Sigmoid colon (tissue), 4 donors: ENCODE results near the gene TTBK2.

ENCODE experiments used
- POLR2A ChIP-seq, 2 donors: fragments of 450-650 bp; IDR thresholded peaks; one replicate each; pipeline ENCODE4 v1.6.1; 2016; ENCODE audit warnings: antibody characterized with exemption in 2 of 2, mild to moderate bottlenecking in 2 of 2, moderate library complexity in 2 of 2
- POLR2AphosphoS5 ChIP-seq, 4 donors: sonication (generic); formaldehyde crosslinking; IDR thresholded peaks; one replicate each; pipeline ENCODE4 v1.6.1; 2017; ENCODE audit warnings: antibody characterized with exemption in 4 of 4
- TF ChIP-seq, protein P1 (sequence below), 4 experiments: fragments of 450-650 bp in 3 of 4; fragments of 200-600 bp in 1 of 4; IDR thresholded peaks; one replicate each; pipeline ENCODE4 v1.5.1; 2016 to 2019; ENCODE audit warnings: antibody characterized with exemption in 4 of 4, mild to moderate bottlenecking in 3 of 4, moderate library complexity in 2 of 4

DNA sequence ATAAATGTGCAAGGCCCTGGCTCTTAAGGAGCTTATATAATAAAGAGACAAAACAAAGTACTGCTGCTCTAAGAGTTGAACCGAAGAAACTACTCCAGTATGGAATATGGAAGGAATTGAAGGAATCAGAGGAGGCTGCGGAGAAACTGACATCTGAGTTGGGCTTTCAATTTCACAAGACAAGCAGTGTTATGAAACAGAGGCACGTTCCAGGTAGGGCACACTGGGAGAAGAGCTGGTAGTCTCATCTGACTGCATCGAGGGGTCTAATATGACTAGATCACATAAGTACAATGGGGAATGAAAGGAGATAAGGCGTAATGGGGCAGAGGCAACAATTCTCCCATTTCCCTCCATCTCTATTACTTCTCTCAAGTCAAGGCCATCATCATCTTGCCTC lies 115.3 kb downstream of the TTBK2 start:
- TF ChIP-seq, protein P1, sequence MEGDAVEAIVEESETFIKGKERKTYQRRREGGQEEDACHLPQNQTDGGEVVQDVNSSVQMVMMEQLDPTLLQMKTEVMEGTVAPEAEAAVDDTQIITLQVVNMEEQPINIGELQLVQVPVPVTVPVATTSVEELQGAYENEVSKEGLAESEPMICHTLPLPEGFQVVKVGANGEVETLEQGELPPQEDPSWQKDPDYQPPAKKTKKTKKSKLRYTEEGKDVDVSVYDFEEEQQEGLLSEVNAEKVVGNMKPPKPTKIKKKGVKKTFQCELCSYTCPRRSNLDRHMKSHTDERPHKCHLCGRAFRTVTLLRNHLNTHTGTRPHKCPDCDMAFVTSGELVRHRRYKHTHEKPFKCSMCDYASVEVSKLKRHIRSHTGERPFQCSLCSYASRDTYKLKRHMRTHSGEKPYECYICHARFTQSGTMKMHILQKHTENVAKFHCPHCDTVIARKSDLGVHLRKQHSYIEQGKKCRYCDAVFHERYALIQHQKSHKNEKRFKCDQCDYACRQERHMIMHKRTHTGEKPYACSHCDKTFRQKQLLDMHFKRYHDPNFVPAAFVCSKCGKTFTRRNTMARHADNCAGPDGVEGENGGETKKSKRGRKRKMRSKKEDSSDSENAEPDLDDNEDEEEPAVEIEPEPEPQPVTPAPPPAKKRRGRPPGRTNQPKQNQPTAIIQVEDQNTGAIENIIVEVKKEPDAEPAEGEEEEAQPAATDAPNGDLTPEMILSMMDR (IDR thresholded peaks at IDR 0.05), result no peak
- no peak for TF ChIP-seq POLR2AphosphoS5 (IDR thresholded peaks at IDR 0.05)
- TF ChIP-seq POLR2A (IDR thresholded peaks at IDR 0.05), result no peak
